ENCODE measurements around the gene SLC45A1. TPM values are rescaled to one million over a fixed set of nuclear protein-coding genes. Genes with fewer than 3 reads are reported as not detected.
A peak's percentile ranks its signal among the peaks of the same experiment; 100 is the strongest.

SLC45A1 gene
- polyA plus RNA-seq, 3 donors: 0.21 TPM; not detected in 2

- Mint-ChIP-seq H3K4me1 (peaks cover 4% of the 10 kb centered on the region), H3K36me3 (peaks cover 79 to 92% of the 10 kb centered on the region in 2 donors), H3K4me3 (no peak overlapping the region), H3K27ac (peak overlapping the region in 1 of 7 donors; percentile 61), H3K27me3 (ENCODE audit: low read depth in 3 of 3) (no peaks in the 10 kb centered on the region), H3K9me3 (peaks cover 0 to 2% (median 0%) of the 10 kb centered on the region in 7 donors)
- Histone ChIP-seq H3K36me3 (replicated peaks in 1 of 2; ENCODE audit: control insufficient read depth in 1 of 2, insufficient read depth in 2 of 2, low read length in 2 of 2) (peaks cover 72 to 89% of the 10 kb centered on the region in 2 donors), H3K4me1 (ENCODE audit: control insufficient read depth in 1 of 2, insufficient read depth in 2 of 2, low read length in 2 of 2) (no peaks in the 10 kb centered on the region), H2AFZ (ENCODE audit: insufficient read depth, low read depth, low read length, poor library complexity, severe bottlenecking) (no peak overlapping the region), H3K4me2 (replicated peaks; ENCODE audit: extremely low read depth, low read length, poor library complexity, severe bottlenecking) (no peak overlapping the region), H4K20me1 (ENCODE audit: insufficient read depth, low read length) (peaks cover 87% of the 10 kb centered on the region), H3K4me3 (replicated peaks in 1 of 3; ENCODE audit: low read depth in 2 of 3, low read length in 3 of 3) (no peak overlapping the region), H3K79me2 (ENCODE audit: insufficient read depth, low read length) (peaks cover 37% of the 10 kb centered on the region), H3K9ac (ENCODE audit: insufficient read depth, low read length, poor library complexity, severe bottlenecking) (no peak overlapping the region), H3K9me3 (replicated peaks in 1 of 2; ENCODE audit: control insufficient read depth in 1 of 2, insufficient read depth in 1 of 2, low read length in 2 of 2) (no peaks in the 10 kb centered on the region), H3K27me3 (ENCODE audit: control insufficient read depth in 2 of 2, insufficient read depth in 2 of 2, low read length in 2 of 2) (no peaks in the 10 kb centered on the region), H3K27ac (ENCODE audit: low read depth in 1 of 2, low read length in 2 of 2) (no peak overlapping the region)
- no peak for DNase-seq
- intact Hi-C loops (cut with micrococcal nuclease): no loop called here
- TF ChIP-seq, protein P1, sequence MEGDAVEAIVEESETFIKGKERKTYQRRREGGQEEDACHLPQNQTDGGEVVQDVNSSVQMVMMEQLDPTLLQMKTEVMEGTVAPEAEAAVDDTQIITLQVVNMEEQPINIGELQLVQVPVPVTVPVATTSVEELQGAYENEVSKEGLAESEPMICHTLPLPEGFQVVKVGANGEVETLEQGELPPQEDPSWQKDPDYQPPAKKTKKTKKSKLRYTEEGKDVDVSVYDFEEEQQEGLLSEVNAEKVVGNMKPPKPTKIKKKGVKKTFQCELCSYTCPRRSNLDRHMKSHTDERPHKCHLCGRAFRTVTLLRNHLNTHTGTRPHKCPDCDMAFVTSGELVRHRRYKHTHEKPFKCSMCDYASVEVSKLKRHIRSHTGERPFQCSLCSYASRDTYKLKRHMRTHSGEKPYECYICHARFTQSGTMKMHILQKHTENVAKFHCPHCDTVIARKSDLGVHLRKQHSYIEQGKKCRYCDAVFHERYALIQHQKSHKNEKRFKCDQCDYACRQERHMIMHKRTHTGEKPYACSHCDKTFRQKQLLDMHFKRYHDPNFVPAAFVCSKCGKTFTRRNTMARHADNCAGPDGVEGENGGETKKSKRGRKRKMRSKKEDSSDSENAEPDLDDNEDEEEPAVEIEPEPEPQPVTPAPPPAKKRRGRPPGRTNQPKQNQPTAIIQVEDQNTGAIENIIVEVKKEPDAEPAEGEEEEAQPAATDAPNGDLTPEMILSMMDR (IDR thresholded peaks at IDR 0.05): no peak
- 96% methylated on average over 19 of the region's 29 CpGs for WGBS (ENCODE audit: insufficient coverage)
These were observed 46.9 kb downstream of the SLC45A1 start for GRCh38 chr1:8364528-8365442.

GRCh38 chr1:8365661-8366362 is 47.9 kb downstream of the SLC45A1 start:
- Histone ChIP-seq H3K27me3 (ENCODE audit: control insufficient read depth in 2 of 2, insufficient read depth in 2 of 2, low read length in 2 of 2) (no peaks in the 10 kb centered on the region), H3K36me3 (replicated peaks in 1 of 2; ENCODE audit: control insufficient read depth in 1 of 2, insufficient read depth in 2 of 2, low read length in 2 of 2) (peaks cover 66 to 90% of the 10 kb centered on the region in 2 donors), H3K4me3 (replicated peaks in 1 of 3; ENCODE audit: low read depth in 2 of 3, low read length in 3 of 3) (no peak overlapping the region), H3K9me3 (replicated peaks in 1 of 2; ENCODE audit: control insufficient read depth in 1 of 2, insufficient read depth in 1 of 2, low read length in 2 of 2) (no peaks in the 10 kb centered on the region), H3K9ac (ENCODE audit: insufficient read depth, low read length, poor library complexity, severe bottlenecking) (no peak overlapping the region), H4K20me1 (ENCODE audit: insufficient read depth, low read length) (peaks cover 96% of the 10 kb centered on the region), H3K79me2 (ENCODE audit: insufficient read depth, low read length) (peaks cover 46% of the 10 kb centered on the region), H3K4me1 (ENCODE audit: control insufficient read depth in 1 of 2, insufficient read depth in 2 of 2, low read length in 2 of 2) (no peaks in the 10 kb centered on the region), H3K27ac (ENCODE audit: low read depth in 1 of 2, low read length in 2 of 2) (no peak overlapping the region), H2AFZ (ENCODE audit: insufficient read depth, low read depth, low read length, poor library complexity, severe bottlenecking) (no peak overlapping the region), H3K4me2 (replicated peaks; ENCODE audit: extremely low read depth, low read length, poor library complexity, severe bottlenecking) (no peak overlapping the region)
- peaks cover 0 to 2% (median 0%) of the 10 kb centered on the region in 7 donors for H3K9me3 Mint-ChIP-seq
- intact Hi-C loops (cut with micrococcal nuclease): no loop called here
- WGBS (ENCODE audit: insufficient coverage): 94% methylated on average over 13 of the region's 24 CpGs
- TF ChIP-seq, protein P1 (IDR thresholded peaks at IDR 0.05): no peak
- peaks cover 86 to 90% of the 10 kb centered on the region in 2 donors for H3K36me3 Mint-ChIP-seq
- H3K4me1 Mint-ChIP-seq: peaks cover 4% of the 10 kb centered on the region
- no peak overlapping the region for H3K27ac Mint-ChIP-seq
- no peak for DNase-seq
- no peak overlapping the region for H3K4me3 Mint-ChIP-seq
- H3K27me3 Mint-ChIP-seq (ENCODE audit: low read depth in 3 of 3): no peaks in the 10 kb centered on the region
